SK-N-DZ (cell line): ENCODE measurements around the gene COQ8A.

Experiments
- DNase-seq: peaks from one replicate; pipeline ENCODE4 v3.0.0-alpha.2; 2015; ENCODE audit warnings: low spot score
- small RNA-seq, 2 experiments: library from RNA; depleted of rRNA; stranded (forward); fragments of <200 nt; gene quantifications; one replicate each; pipeline ENCODE3, GENCODE V24; 2014

Gene COQ8A

GRCh38 chr1:227006226-227006796 lies 66.2 kb downstream of the COQ8A start:
- DNase-seq: no peak

GRCh38 chr1:227009937-227010336 lies 69.8 kb downstream of the COQ8A start:
- no peak for DNase-seq

GRCh38 chr1:227010645-227011044 lies 70.6 kb downstream of the COQ8A start:
- DNase-seq: no peak

GRCh38 chr1:227016990-227017389 lies 76.9 kb downstream of the COQ8A start:
- no peak for DNase-seq

- no peak for DNase-seq
Observed at GRCh38 chr1:227032396-227032795, 92.3 kb downstream of the COQ8A start.

GRCh38 chr1:227033880-227034279 lies 93.8 kb downstream of the COQ8A start:
- DNase-seq: no peak

GRCh38 chr1:227035316-227035715 lies 95.2 kb downstream of the COQ8A start:
- no peak for DNase-seq

- no peak for DNase-seq
Observed at GRCh38 chr1:227037121-227037520, 97.0 kb downstream of the COQ8A start.

Small RNA genes within 50 kb of the gene (small RNA-seq; reads per million reads assigned to genes)
- gene AL353689.1: 0 reads per million in 2 experiments
